Lung (tissue), 12 donors: Measurements from ENCODE around the gene CPNE8. TPM values are rescaled to one million over a fixed set of nuclear protein-coding genes. Genes with fewer than 3 reads are reported as not detected.

ENCODE experiments used
- ATAC-seq: fragments of 200-7000 bp; cut with Tn5 transposase; one replicate; pipeline ENCODE4 v1.9.1; 2020; ENCODE audit warnings: moderate number of reproducible peaks; ENCODE audit not compliant: insufficient read depth, low FRiP score
- DNase-seq, 3 donors: peaks; one replicate each; pipeline ENCODE4 v3.0.0-alpha.2; 2013 to 2017
- H3K27ac ChIP-seq, 2 donors: one replicate each; pipeline ENCODE4 v1.5.1; 2013; ENCODE audit warnings: mild to moderate bottlenecking in 2 of 2, moderate library complexity in 2 of 2, control low read depth in 1 of 2, inconsistent platforms in 1 of 2, low read depth in 1 of 2, low read length in 1 of 2
- H3K27me3 ChIP-seq, 3 donors: one replicate each; pipeline ENCODE4 v1.5.1; 2013; ENCODE audit warnings: low read length in 2 of 3; ENCODE audit not compliant: control insufficient read depth in 3 of 3, insufficient read depth in 3 of 3
- H3K36me3 ChIP-seq, 4 donors: one replicate each; pipeline ENCODE4 v1.5.1; 2013; ENCODE audit warnings: low read length in 4 of 4, mild to moderate bottlenecking in 1 of 4, moderate library complexity in 1 of 4; ENCODE audit not compliant: control insufficient read depth in 4 of 4, insufficient read depth in 4 of 4
- H3K4me1 ChIP-seq, 5 donors: one replicate each; pipeline ENCODE4 v1.5.1; 2013; ENCODE audit warnings: low read length in 5 of 5, mild to moderate bottlenecking in 2 of 5, moderate library complexity in 1 of 5; ENCODE audit not compliant: control insufficient read depth in 5 of 5, insufficient read depth in 5 of 5
- H3K4me3 ChIP-seq: one replicate; pipeline ENCODE4 v1.5.1; 2013; ENCODE audit warnings: mild to moderate bottlenecking, control low read depth, moderate library complexity
- H3K9ac ChIP-seq, 2 donors: one replicate each; pipeline ENCODE4 v1.5.1; 2013; ENCODE audit warnings: low read length in 2 of 2, control low read depth in 1 of 2; ENCODE audit not compliant: insufficient read depth in 1 of 2
- H3K9me3 ChIP-seq, 4 donors: one replicate each; pipeline ENCODE4 v1.5.1; 2013; ENCODE audit warnings: low read length in 3 of 4, mild to moderate bottlenecking in 1 of 4, moderate library complexity in 1 of 4; ENCODE audit not compliant: control insufficient read depth in 4 of 4, insufficient read depth in 3 of 4
- WGBS, 2 donors: extraction: QIAGEN DNeasy Blood & Tissue Kit; methylation state at CpG; one replicate each; pipeline ENCODE4 v1.1.7; 2013; 5-methylcytosine and 5-hydroxymethylcytosine counted together
- polyA plus RNA-seq, 2 donors: library from polyadenylated mRNA; stranded (reverse); fragments of 200-250 nt; gene quantifications; one replicate each; pipeline ENCODE4 v1.2.1, GENCODE V29; 2013
- total RNA-seq, 2 donors: library from RNA; depleted of rRNA in 1 of 2; stranded (reverse); fragments of >200 nt in 1 of 2; gene quantifications; one replicate each; pipeline ENCODE4 v1.2.1, GENCODE V29; 2014 to 2021
- TF ChIP-seq, protein P1 (sequence below): IDR thresholded peaks from 2 replicates; pipeline ENCODE4 v1.5.1; 2012; ENCODE audit warnings: mild to moderate bottlenecking; ENCODE audit errors: control extremely low read depth, extremely low read depth
- donor health status: control.
- donor health status: control.
- donor health status: Bipolar disorder and iron deficiency.
- donor health status: healthy.
- donor health status: DM: yes; HTN: yes; CAD: no.

CPNE8 gene
- total and polyA plus RNA-seq, 4 donors: 9.2 to 20.1 (median 15.3) TPM

- WGBS, 2 donors: 86 to 89% methylated on average over 5 of the region's 5 CpGs
- H3K36me3 ChIP-seq: no peaks in the 10 kb centered on the region
- no peak overlapping the region for H3K9ac ChIP-seq
- no peaks in the 10 kb centered on the region for H3K27me3 ChIP-seq
- DNase-seq (no peak), ATAC-seq (no peak)
- TF ChIP-seq, protein P1, sequence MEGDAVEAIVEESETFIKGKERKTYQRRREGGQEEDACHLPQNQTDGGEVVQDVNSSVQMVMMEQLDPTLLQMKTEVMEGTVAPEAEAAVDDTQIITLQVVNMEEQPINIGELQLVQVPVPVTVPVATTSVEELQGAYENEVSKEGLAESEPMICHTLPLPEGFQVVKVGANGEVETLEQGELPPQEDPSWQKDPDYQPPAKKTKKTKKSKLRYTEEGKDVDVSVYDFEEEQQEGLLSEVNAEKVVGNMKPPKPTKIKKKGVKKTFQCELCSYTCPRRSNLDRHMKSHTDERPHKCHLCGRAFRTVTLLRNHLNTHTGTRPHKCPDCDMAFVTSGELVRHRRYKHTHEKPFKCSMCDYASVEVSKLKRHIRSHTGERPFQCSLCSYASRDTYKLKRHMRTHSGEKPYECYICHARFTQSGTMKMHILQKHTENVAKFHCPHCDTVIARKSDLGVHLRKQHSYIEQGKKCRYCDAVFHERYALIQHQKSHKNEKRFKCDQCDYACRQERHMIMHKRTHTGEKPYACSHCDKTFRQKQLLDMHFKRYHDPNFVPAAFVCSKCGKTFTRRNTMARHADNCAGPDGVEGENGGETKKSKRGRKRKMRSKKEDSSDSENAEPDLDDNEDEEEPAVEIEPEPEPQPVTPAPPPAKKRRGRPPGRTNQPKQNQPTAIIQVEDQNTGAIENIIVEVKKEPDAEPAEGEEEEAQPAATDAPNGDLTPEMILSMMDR: no peak
- no peak overlapping the region for H3K4me3 ChIP-seq
- peaks cover 0 to 5% (median 0%) of the 10 kb centered on the region in 5 donors for H3K4me1 ChIP-seq
- no peaks in the 10 kb centered on the region for H3K9me3 ChIP-seq
- H3K27ac ChIP-seq: no peak overlapping the region
Measured at GRCh38 chr12:38889297-38889815, 16.0 kb downstream of the CPNE8 start.

DNA sequence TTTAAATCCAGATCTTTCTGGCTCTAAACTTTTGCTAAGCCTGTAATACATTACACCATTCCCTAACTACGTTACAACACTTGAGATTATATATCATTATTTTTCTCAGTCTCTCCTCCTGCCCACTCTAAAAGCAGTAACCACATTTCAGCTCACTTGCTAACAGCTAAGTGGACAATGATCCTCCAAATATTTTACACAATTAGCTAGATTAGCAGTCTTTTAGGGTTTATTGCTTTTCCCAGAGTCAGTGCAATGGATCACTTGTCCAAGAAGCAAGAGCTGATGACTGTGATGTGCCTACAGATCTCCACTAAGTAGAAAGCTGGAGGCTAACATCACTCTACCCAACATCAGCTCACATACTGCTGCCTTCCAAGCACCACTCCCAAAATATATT, 17.6 kb downstream of the CPNE8 start:
- no peaks in the 10 kb centered on the region for H3K36me3 ChIP-seq
- ATAC-seq (no peak), DNase-seq (no peak)
- H3K9me3 ChIP-seq: peaks cover 0 to 3% (median 0%) of the 10 kb centered on the region in 4 donors
- H3K27me3 ChIP-seq: no peaks in the 10 kb centered on the region
- peaks cover 0 to 4% (median 0%) of the 10 kb centered on the region in 5 donors for H3K4me1 ChIP-seq
- no peak overlapping the region for H3K27ac ChIP-seq
- 69 to 71% methylated on average over 1 of the region's 1 CpG for WGBS, 2 donors
- H3K4me3 ChIP-seq: no peak overlapping the region
- no peak overlapping the region for H3K9ac ChIP-seq
- TF ChIP-seq, protein P1: no peak

GRCh38 chr12:38886931-38887330, 18.5 kb downstream of the CPNE8 start:
- DNase-seq: no peak
- peaks cover 0 to 3% (median 0%) of the 10 kb centered on the region in 4 donors for H3K9me3 ChIP-seq
- H3K9ac ChIP-seq: no peak overlapping the region
- peaks cover 0 to 4% (median 0%) of the 10 kb centered on the region in 5 donors for H3K4me1 ChIP-seq
- H3K36me3 ChIP-seq: no peaks in the 10 kb centered on the region
- 95 to 99% methylated on average over 1 of the region's 1 CpG for WGBS, 2 donors
- TF ChIP-seq, protein P1: no peak
- no peak overlapping the region for H3K27ac ChIP-seq
- ATAC-seq: no peak
- no peaks in the 10 kb centered on the region for H3K27me3 ChIP-seq
- H3K4me3 ChIP-seq: no peak overlapping the region

- peaks cover 0 to 3% (median 0%) of the 10 kb centered on the region in 4 donors for H3K9me3 ChIP-seq
- ATAC-seq (no peak), DNase-seq (no peak)
- no peak overlapping the region for H3K4me3 ChIP-seq
- H3K27me3 ChIP-seq: no peaks in the 10 kb centered on the region
- H3K27ac ChIP-seq: no peak overlapping the region
- H3K36me3 ChIP-seq: no peaks in the 10 kb centered on the region
- H3K9ac ChIP-seq: no peak overlapping the region
- H3K4me1 ChIP-seq: peaks cover 0 to 4% (median 0%) of the 10 kb centered on the region in 5 donors
- TF ChIP-seq, protein P1: no peak
Measured at GRCh38 chr12:38886064-38886463, 19.3 kb downstream of the CPNE8 start.
